A549 (cell line): ENCODE measurements around the gene GABPB1.

Experiments used
- BHLHE40 ChIP-seq: IDR thresholded peaks from 2 replicates; pipeline ENCODE4 v1.6.1; 2012; ENCODE audit warnings: low read depth, low read length, inconsistent platforms
- CBX8 ChIP-seq: fragments of 200-600 bp; sonication (generic); IDR thresholded peaks from 2 replicates; pipeline ENCODE4 v1.6.1; 2016
- CTCF ChIP-seq: fragments of >200 bp; sonication (Bioruptor Twin); formaldehyde crosslinking; IDR thresholded peaks from 3 replicates; pipeline ENCODE4 v1.5.1; 2016
- ESRRA ChIP-seq: fragments of 150-350 bp; IDR thresholded peaks from 2 replicates; pipeline ENCODE4 v1.6.1; 2014; ENCODE audit warnings: mild to moderate bottlenecking, low read length, borderline replicate concordance
- MYC ChIP-seq: IDR thresholded peaks from 2 replicates; pipeline ENCODE4 v1.6.1; 2012; ENCODE audit warnings: mild to moderate bottlenecking, inconsistent platforms, low read length, improper control_type of control experiment, borderline replicate concordance
- POLR2A ChIP-seq: IDR thresholded peaks from 2 replicates; pipeline ENCODE4 v1.6.1; 2012; ENCODE audit warnings: mild to moderate bottlenecking, low read length
- SMC3 ChIP-seq: fragments of >200 bp; sonication (Bioruptor Twin); formaldehyde crosslinking; IDR thresholded peaks from 3 replicates; pipeline ENCODE4 v1.6.1; 2018; ENCODE audit warnings: inconsistent platforms
- TFCP2L1 ChIP-seq: fragments of 250-450 bp; sonication (Bioruptor Pico); IDR thresholded peaks from 2 replicates; pipeline ENCODE4 v1.5.0; 2021; ENCODE audit warnings: mild to moderate bottlenecking
- TP53 ChIP-seq: fragments of 250-450 bp; sonication (Bioruptor Pico); IDR thresholded peaks from 2 replicates; pipeline ENCODE4 v1.5.0; 2021; ENCODE audit warnings: mild to moderate bottlenecking, moderate library complexity
- ZNF302 ChIP-seq: fragments of 250-450 bp; sonication (Bioruptor Pico); IDR thresholded peaks from 2 replicates; pipeline ENCODE4 v1.9.0; 2021; ENCODE audit warnings: inconsistent platforms, mild to moderate bottlenecking, moderate library complexity

DNA sequence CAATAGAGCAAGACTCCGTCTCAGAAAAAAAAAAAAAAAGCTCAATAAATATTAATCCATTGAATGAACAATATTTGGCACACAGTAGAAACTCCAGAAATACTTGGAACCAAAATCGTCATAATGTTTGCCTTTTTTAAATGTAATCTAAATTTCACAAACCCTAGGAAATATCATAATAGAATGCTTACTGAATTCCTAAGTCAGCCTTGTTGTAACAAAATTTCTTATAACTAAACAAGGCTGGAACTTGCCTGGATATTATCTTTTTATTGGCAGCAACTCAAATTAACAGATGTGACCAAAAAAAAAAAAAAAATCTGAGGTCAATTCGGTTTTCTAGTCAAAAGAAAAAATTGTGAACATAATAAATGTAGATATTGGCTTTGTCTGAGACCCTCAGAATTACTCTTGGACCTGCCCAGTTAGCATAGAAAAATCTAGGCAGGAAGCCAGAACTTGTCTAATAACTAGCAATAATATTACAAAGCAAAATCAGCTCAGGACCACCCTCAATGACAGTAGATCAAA, 33.3 kb downstream of the GABPB1 start:
- TF ChIP-seq SMC3 (no peak), CBX8 (no peak), TFCP2L1 (no peak), CTCF (no peak), ESRRA (no peak), MYC (no peak), TP53 (CRISPR knock-in tag) (no peak), POLR2A (no peak), ZNF302 (CRISPR knock-in tag) (no peak), BHLHE40 (no peak)
